HCT116 (cell line): ENCODE data around the gene BTBD9. TPM values are rescaled to one million over a fixed set of nuclear protein-coding genes. Genes with fewer than 3 reads are reported as not detected.

Source experiments
- ATAC-seq: fragments of 200-7000 bp; cut with Tn5 transposase; 2 replicates; pipeline ENCODE4 v1.9.1; 2020; ENCODE audit warnings: mild to moderate bottlenecking, moderate library complexity
- BruUV-seq: library from RNA; stranded (reverse); fragments of 400-500 nt; replicated peaks from 2 replicates; lab custom pipeline; 2021; lab: Mats Ljungman, UMichigan
- CTCF ChIA-PET: fragments of 300-600 bp; sonication (Branson Sonifier 250); formaldehyde crosslinking; loops from one replicate; lab custom pipeline; 2021; ENCODE audit warnings: antibody characterized with exemption; lab: Charles Lee
- POLR2A ChIA-PET: fragments of 300-600, 350-600 bp; sonication (Branson Sonifier 250); formaldehyde crosslinking; loops from one replicate; lab custom pipeline; 2021; ENCODE audit warnings: antibody characterized with exemption; lab: Charles Lee
- RAD21 ChIA-PET, 2 experiments: fragments of 300-600 bp; sonication (Branson Sonifier 250); formaldehyde crosslinking; loops; one replicate each; lab custom pipeline; 2023; ENCODE audit warnings: low total read pairs in 2 of 2; ENCODE audit not compliant: uncharacterized antibody in 2 of 2, unreplicated experiment in 2 of 2, low non-redundant PET in 1 of 2; lab: Charles Lee
- DNase-seq: peaks from one replicate; pipeline ENCODE4 v3.0.0-alpha.2; 2010; ENCODE audit warnings: low read depth, low spot score
- H2AFZ ChIP-seq: fragments of 200-600 bp; shearing (Covaris generic), sonication (generic); 2 replicates; pipeline ENCODE4 v1.6.1; 2017; ENCODE audit warnings: low read depth, mixed run types, mixed read lengths, antibody characterized with exemption, low read length; ENCODE audit not compliant: poor library complexity, severe bottlenecking
- H3K27ac ChIP-seq: 2 replicates; pipeline ENCODE4 v1.5.1; 2012; ENCODE audit warnings: low read depth, low read length
- H3K27me3 ChIP-seq: fragments of 200-600 bp; sonication (generic); 2 replicates; pipeline ENCODE4 v1.6.1; 2016; ENCODE audit warnings: mixed run types, low read length, mixed read lengths; ENCODE audit not compliant: insufficient read depth
- H3K36me3 ChIP-seq, 2 experiments: fragments of 200-500 bp in 1 of 2; fragments of 200-600 bp in 1 of 2; sonication (Bioruptor generic) in 1 of 2; sonication (generic) in 1 of 2; 2 replicates each; pipeline versions ENCODE4 v1.5.1 to v1.6.1; 2014 to 2016; ENCODE audit warnings: low read length in 2 of 2, inconsistent platforms in 1 of 2, mixed read lengths in 1 of 2, mixed run types in 1 of 2; ENCODE audit not compliant: insufficient read depth in 2 of 2, control insufficient read depth in 1 of 2
- H3K4me1 ChIP-seq, 2 experiments: fragments of 200-600 bp in 1 of 2; sonication (generic) in 1 of 2; 2 replicates each; pipeline versions ENCODE4 v1.5.1 to v1.6.1; 2012 to 2017; ENCODE audit warnings: low read length in 2 of 2, inconsistent platforms in 1 of 2, mild to moderate bottlenecking in 1 of 2, mixed read lengths in 1 of 2, mixed run types in 1 of 2, moderate library complexity in 1 of 2; ENCODE audit not compliant: insufficient read depth in 2 of 2, control insufficient read depth in 1 of 2
- H3K4me2 ChIP-seq: fragments of 200-600 bp; sonication (generic); 2 replicates; pipeline ENCODE4 v1.6.1; 2017; ENCODE audit warnings: mixed run types, low read length, mixed read lengths
- H3K4me3 ChIP-seq, 2 experiments: fragments of 200-600 bp in 1 of 2; sonication (generic) in 1 of 2; replicated peaks in 1 of 2; 2 replicates each; pipeline ENCODE4 v1.5.1; 2011 to 2016; ENCODE audit warnings: low read length in 2 of 2, control low read depth in 1 of 2, low read depth in 1 of 2, mild to moderate bottlenecking in 1 of 2, mixed read lengths in 1 of 2, mixed run types in 1 of 2
- H3K79me2 ChIP-seq: fragments of 200-600 bp; sonication (generic); 2 replicates; pipeline ENCODE4 v1.6.1; 2017; ENCODE audit warnings: mild to moderate bottlenecking, mixed run types, low read length, moderate library complexity, mixed read lengths; ENCODE audit not compliant: insufficient read depth
- H3K9ac ChIP-seq: fragments of 200-600 bp; sonication (generic); 2 replicates; pipeline ENCODE4 v1.6.1; 2016; ENCODE audit warnings: low read length, mixed read lengths
- H3K9me2 ChIP-seq: fragments of 200-600 bp; sonication (generic), shearing (Covaris generic); 2 replicates; pipeline ENCODE4 v1.6.1; 2017; ENCODE audit warnings: mixed run types, mild to moderate bottlenecking, moderate library complexity; ENCODE audit not compliant: insufficient read depth
- H3K9me3 ChIP-seq, 2 experiments: fragments of 200-500 bp in 1 of 2; fragments of 200-600 bp in 1 of 2; sonication (Bioruptor generic) in 1 of 2; sonication (generic) in 1 of 2; 2 replicates each; pipeline ENCODE4 v1.6.1; 2014 to 2017; ENCODE audit warnings: low read length in 2 of 2, mixed read lengths in 2 of 2, inconsistent platforms in 1 of 2, low read depth in 1 of 2, mild to moderate bottlenecking in 1 of 2, mixed run types in 1 of 2, moderate library complexity in 1 of 2; ENCODE audit not compliant: control insufficient read depth in 1 of 2, insufficient read depth in 1 of 2
- H4K20me1 ChIP-seq: fragments of 200-600 bp; sonication (generic), shearing (Covaris generic); 2 replicates; pipeline ENCODE4 v1.6.1; 2017; ENCODE audit warnings: mixed run types, mild to moderate bottlenecking, moderate library complexity; ENCODE audit not compliant: insufficient read depth
- CEBPB ChIP-seq: IDR thresholded peaks from 2 replicates; pipeline ENCODE4 v1.6.1; 2012; ENCODE audit warnings: low read depth
- CTCF ChIP-seq, 3 experiments: fragments of 200-600 bp in 1 of 3; sonication (generic) in 1 of 3; IDR thresholded peaks in 2 of 3; conservative IDR thresholded peaks in 1 of 3; 2 replicates each; pipeline ENCODE4 v1.5.1; 2012 to 2017; ENCODE audit warnings: low read depth in 2 of 3, low read length in 2 of 3, antibody characterized with exemption in 1 of 3, borderline replicate concordance in 1 of 3, control low read depth in 1 of 3, mild to moderate bottlenecking in 1 of 3, mixed read lengths in 1 of 3, mixed run types in 1 of 3, moderate library complexity in 1 of 3; ENCODE audit not compliant: insufficient read depth in 1 of 3
- ELF1 ChIP-seq: IDR thresholded peaks from 2 replicates; pipeline ENCODE4 v1.6.1; 2012; ENCODE audit warnings: low read depth, borderline replicate concordance
- POLR2A ChIP-seq: IDR thresholded peaks from 2 replicates; pipeline ENCODE4 v1.7.0; 2011; ENCODE audit warnings: borderline replicate concordance; ENCODE audit not compliant: insufficient read depth, insufficient read length; ENCODE audit errors: extremely low read depth
- RAD21 ChIP-seq: IDR thresholded peaks from 2 replicates; pipeline ENCODE4 v1.6.1; 2012; ENCODE audit warnings: low read depth, mild to moderate bottlenecking
- SIN3A ChIP-seq: IDR thresholded peaks from 2 replicates; pipeline ENCODE4 v1.6.1; 2012; ENCODE audit warnings: low read depth
- TCF7L2 ChIP-seq: IDR thresholded peaks from 2 replicates; pipeline ENCODE4 v1.7.0; 2011; ENCODE audit warnings: borderline replicate concordance, inconsistent platforms; ENCODE audit not compliant: insufficient read depth, insufficient read length; ENCODE audit errors: extremely low read depth
- YY1 ChIP-seq: IDR thresholded peaks from 2 replicates; pipeline ENCODE4 v1.6.1; 2011; ENCODE audit warnings: low read length, low read depth, moderate library complexity, mild to moderate bottlenecking; ENCODE audit not compliant: insufficient replicate concordance; ENCODE audit errors: extremely low read depth
- ZNF274 ChIP-seq: fragments of 200-500 bp; sonication (Bioruptor generic); IDR thresholded peaks from 2 replicates; pipeline ENCODE4 v1.6.1; 2014; ENCODE audit warnings: mild to moderate bottlenecking, low read depth, low read length, inconsistent platforms
- intact Hi-C: fragments of 100-400 bp; cut with micrococcal nuclease; formaldehyde crosslinking; loops from 2 replicates; pipeline ENCODE4 v1.10.0; 2022
- total RNA-seq: library from RNA; stranded (reverse); gene quantifications from one replicate; pipeline ENCODE4 v1.2.1, GENCODE V29; 2021; ENCODE audit not compliant: unreplicated experiment
- TF ChIP-seq, protein P1 (sequence below): IDR thresholded peaks from 2 replicates; pipeline ENCODE4 v1.6.1; 2012

Gene BTBD9
- total RNA-seq, 1 experiment from 2014 or later: 10.9 TPM

GRCh38 chr6:38570750-38571149 is 69.0 kb downstream of the BTBD9 start:
- H3K36me3 ChIP-seq: no peaks in the 10 kb centered on the region
- peak; percentile 42; the same call in 1 of the 2 replicates for ATAC-seq
- no peak overlapping the region for H3K9ac ChIP-seq
- no peaks in the 10 kb centered on the region for H3K9me2 ChIP-seq
- H2AFZ ChIP-seq: no peak overlapping the region
- RAD21 ChIA-PET: interaction anchor here (0.6 to 1.4 kb wide), 2 partner anchors 77 to 353 kb away, joined by 3 to 5 read pairs; no protein-coding TSS in a partner anchor
- intact Hi-C loops: loop anchor here (5.0 kb wide), 1 partner anchor 538 kb away; no protein-coding TSS in a partner anchor
- no peak overlapping the region for H3K4me3 ChIP-seq
- no peaks in the 10 kb centered on the region for H3K27me3 ChIP-seq
- no peaks in the 10 kb centered on the region for H3K9me3 ChIP-seq
- peaks cover 0 to 7% of the 10 kb centered on the region in 2 experiments; a peak in 2 of 4 replicates for H3K4me1 ChIP-seq
- no peak overlapping the region for H3K4me2 ChIP-seq
- TF ChIP-seq CTCF (IDR thresholded peaks at IDR 0.05 in 2 of 3, conservative IDR thresholded peaks at IDR 0.05 in 1 of 3; ENCODE audit: borderline replicate concordance in 1 of 3, insufficient read depth in 1 of 3, low read depth in 2 of 3, low read length in 2 of 3): peak; percentile 20 to 62 (median 36); a peak in 3 of 6 replicates
- no peak for TF ChIP-seq TCF7L2
- TF ChIP-seq SIN3A: no peak
- TF ChIP-seq CEBPB: no peak
- TF ChIP-seq, protein P1, sequence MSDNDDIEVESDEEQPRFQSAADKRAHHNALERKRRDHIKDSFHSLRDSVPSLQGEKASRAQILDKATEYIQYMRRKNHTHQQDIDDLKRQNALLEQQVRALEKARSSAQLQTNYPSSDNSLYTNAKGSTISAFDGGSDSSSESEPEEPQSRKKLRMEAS: no peak
- peak; percentile 51 for TF ChIP-seq RAD21
- no peak for TF ChIP-seq POLR2A
- TF ChIP-seq ZNF274: no peak
- TF ChIP-seq ELF1: no peak
- TF ChIP-seq YY1: no peak
- CTCF ChIA-PET: interaction anchor here (0.7 to 2.1 kb wide), 8 partner anchors 11 to 1245 kb away, joined by 3 to 12 read pairs (median 4); no protein-coding TSS in a partner anchor
- H3K27ac ChIP-seq: no peak overlapping the region
- no peak for DNase-seq
- no peaks in the 10 kb centered on the region for H4K20me1 ChIP-seq
- POLR2A ChIA-PET: no interaction called here
- no peaks in the 10 kb centered on the region for H3K79me2 ChIP-seq
- BruUV-seq: no TSS peak
